ENCODE data around the gene EXOC8.

The EXOC8 gene

GRCh38 chr1:231311720-231312431, 25.8 kb downstream of the EXOC8 start:
- no peak for DNase-seq

GRCh38 chr1:231310391-231310934, 27.2 kb downstream of the EXOC8 start:
- DNase-seq: no peak

- no peak for DNase-seq
Observed at GRCh38 chr1:231301990-231302389, 35.7 kb downstream of the EXOC8 start.

- DNase-seq: no peak
Observed at GRCh38 chr1:231295938-231296337, 41.7 kb downstream of the EXOC8 start.

- DNase-seq: no peak
Observed at GRCh38 chr1:231286603-231287002, 51.0 kb downstream of the EXOC8 start.

- no peak for DNase-seq
Observed at GRCh38 chr1:231284441-231284840, 53.2 kb downstream of the EXOC8 start.

All from stimulated activated CD4-positive, alpha-beta T cell treated with anti-CD3 and anti-CD28 coated beads, Interleukin-4, amount 100 ng/mL, for 4 hours (primary cell).